Large intestine (tissue), 3 donors: Measurements from ENCODE around the gene BFSP2. TPM values are rescaled to one million over a fixed set of nuclear protein-coding genes. Genes with fewer than 3 reads are reported as not detected.

Source experiments
- DNase-seq, 2 donors: peaks; one replicate each; pipeline versions ENCODE4 v3.0.0 to v3.0.0-alpha.2; 2013
- H3K27ac ChIP-seq: one replicate; pipeline ENCODE4 v1.5.1; 2013; ENCODE audit warnings: low read length
- H3K27me3 ChIP-seq: 2 replicates; pipeline ENCODE4 v1.6.1; 2013; ENCODE audit warnings: low read length; ENCODE audit not compliant: control insufficient read depth, insufficient read depth
- H3K36me3 ChIP-seq: 2 replicates; pipeline ENCODE4 v1.6.1; 2013; ENCODE audit warnings: low read length; ENCODE audit not compliant: control insufficient read depth, insufficient read depth
- H3K4me1 ChIP-seq: one replicate; pipeline ENCODE4 v1.6.1; 2013; ENCODE audit warnings: low read length; ENCODE audit not compliant: control insufficient read depth, insufficient read depth
- H3K4me3 ChIP-seq: one replicate; pipeline ENCODE4 v1.5.1; 2013; ENCODE audit warnings: low read length
- H3K9me3 ChIP-seq: one replicate; pipeline ENCODE4 v1.6.1; 2013; ENCODE audit warnings: mild to moderate bottlenecking, low read depth, low read length, moderate library complexity; ENCODE audit not compliant: control insufficient read depth
- WGBS: methylation state at CpG from one replicate; pipeline ENCODE4 v1.1.5; 2013; ENCODE audit warnings: low lambda C conversion rate; ENCODE audit not compliant: insufficient coverage; 5-methylcytosine and 5-hydroxymethylcytosine counted together
- polyA plus RNA-seq: library from polyadenylated mRNA; unstranded; fragments of 120-200 nt; gene quantifications from one replicate; pipeline ENCODE4 v1.2.1, GENCODE V29; 2013

The BFSP2 gene
- polyA plus RNA-seq, 1 donor: not detected

GRCh38 chr3:133441867-133442270 lies 42.0 kb downstream of the BFSP2 start:
- Histone ChIP-seq H3K9me3 (no peaks in the 10 kb centered on the region), H3K4me1 (no peaks in the 10 kb centered on the region), H3K27me3 (no peaks in the 10 kb centered on the region), H3K27ac (no peak overlapping the region), H3K4me3 (no peak overlapping the region), H3K36me3 (no peaks in the 10 kb centered on the region)
- DNase-seq: no peak
- no CpG with 5 or more reads among the region's 3 CpGs for WGBS

- DNase-seq: no peak
- H3K4me1 ChIP-seq: no peaks in the 10 kb centered on the region
- H3K4me3 ChIP-seq: no peak overlapping the region
- H3K27me3 ChIP-seq: no peaks in the 10 kb centered on the region
- H3K36me3 ChIP-seq: no peaks in the 10 kb centered on the region
- no peaks in the 10 kb centered on the region for H3K9me3 ChIP-seq
- WGBS: 100% methylated on average over 1 of the region's 1 CpG
- no peak overlapping the region for H3K27ac ChIP-seq
Observed at GRCh38 chr3:133442518-133442917, 42.7 kb downstream of the BFSP2 start.

GRCh38 chr3:133443649-133444422 lies 44.0 kb downstream of the BFSP2 start:
- H3K4me3 ChIP-seq: no peak overlapping the region
- no peak overlapping the region for H3K27ac ChIP-seq
- H3K9me3 ChIP-seq: no peaks in the 10 kb centered on the region
- no peaks in the 10 kb centered on the region for H3K27me3 ChIP-seq
- no CpG with 5 or more reads among the region's 5 CpGs for WGBS
- DNase-seq: no peak
- no peaks in the 10 kb centered on the region for H3K36me3 ChIP-seq
- no peaks in the 10 kb centered on the region for H3K4me1 ChIP-seq

GRCh38 chr3:133444423-133444774 lies 44.5 kb downstream of the BFSP2 start:
- no peak overlapping the region for H3K27ac ChIP-seq
- no CpG with 5 or more reads among the region's 4 CpGs for WGBS

GRCh38 chr3:133445108-133445507 lies 45.3 kb downstream of the BFSP2 start:
- Histone ChIP-seq H3K9me3 (no peaks in the 10 kb centered on the region), H3K27me3 (no peaks in the 10 kb centered on the region), H3K4me3 (no peak overlapping the region), H3K27ac (no peak overlapping the region), H3K4me1 (no peaks in the 10 kb centered on the region), H3K36me3 (no peaks in the 10 kb centered on the region)
- WGBS: no CpG with 5 or more reads among the region's 2 CpGs
- no peak for DNase-seq

More at GRCh38 chr3:133444423-133444774, 44.5 kb downstream of the BFSP2 start:
- Histone ChIP-seq H3K27me3 (no peaks in the 10 kb centered on the region), H3K4me3 (no peak overlapping the region), H3K4me1 (no peaks in the 10 kb centered on the region), H3K9me3 (no peaks in the 10 kb centered on the region), H3K36me3 (no peaks in the 10 kb centered on the region)
- no peak for DNase-seq

- Histone ChIP-seq H3K36me3 (no peaks in the 10 kb centered on the region), H3K4me1 (no peaks in the 10 kb centered on the region), H3K27me3 (no peaks in the 10 kb centered on the region), H3K27ac (no peak overlapping the region), H3K4me3 (no peak overlapping the region), H3K9me3 (no peaks in the 10 kb centered on the region)
- WGBS: no CpG with 5 or more reads among the region's 4 CpGs
- DNase-seq: no peak
Observed at GRCh38 chr3:133447750-133448477, 48.1 kb downstream of the BFSP2 start.

GRCh38 chr3:133448478-133449122 lies 48.7 kb downstream of the BFSP2 start:
- H3K36me3 ChIP-seq: no peaks in the 10 kb centered on the region
- WGBS: no CpG with 5 or more reads among the region's 4 CpGs
- H3K27me3 ChIP-seq: no peaks in the 10 kb centered on the region
- H3K27ac ChIP-seq: no peak overlapping the region
- H3K4me1 ChIP-seq: no peaks in the 10 kb centered on the region
- no peaks in the 10 kb centered on the region for H3K9me3 ChIP-seq
- H3K4me3 ChIP-seq: no peak overlapping the region
- no peak for DNase-seq

GRCh38 chr3:133451309-133451708 lies 51.5 kb downstream of the BFSP2 start:
- Histone ChIP-seq H3K27ac (no peak overlapping the region), H3K27me3 (no peaks in the 10 kb centered on the region), H3K4me3 (no peak overlapping the region), H3K9me3 (no peaks in the 10 kb centered on the region), H3K4me1 (no peaks in the 10 kb centered on the region), H3K36me3 (no peaks in the 10 kb centered on the region)
- WGBS: 88% methylated on average over 2 of the region's 3 CpGs
- DNase-seq: no peak

- Histone ChIP-seq H3K27me3 (no peaks in the 10 kb centered on the region), H3K27ac (no peak overlapping the region), H3K36me3 (no peaks in the 10 kb centered on the region), H3K4me3 (no peak overlapping the region), H3K4me1 (no peaks in the 10 kb centered on the region), H3K9me3 (no peaks in the 10 kb centered on the region)
- WGBS: no CpG with 5 or more reads among the region's 5 CpGs
- DNase-seq: no peak
Observed at GRCh38 chr3:133452641-133453319, 52.9 kb downstream of the BFSP2 start.

GRCh38 chr3:133453383-133453782 lies 53.5 kb downstream of the BFSP2 start:
- Histone ChIP-seq H3K4me1 (no peaks in the 10 kb centered on the region), H3K4me3 (no peak overlapping the region), H3K36me3 (no peaks in the 10 kb centered on the region), H3K27me3 (no peaks in the 10 kb centered on the region), H3K9me3 (no peaks in the 10 kb centered on the region), H3K27ac (no peak overlapping the region)
- 40% methylated on average over 1 of the region's 3 CpGs for WGBS
- no peak for DNase-seq
